A549 (cell line): Measurements from ENCODE around the gene CBX3.

Experiments used
- EP300 ChIP-seq, 2 experiments: fragments of >200 bp; sonication (Bioruptor Twin); formaldehyde crosslinking; IDR thresholded peaks; 2 replicates in 1 of 2; 3 replicates in 1 of 2; pipeline ENCODE4 v1.6.1; 2016 to 2017
- HOXA7 ChIP-seq: fragments of 250-450 bp; sonication (Bioruptor Pico); IDR thresholded peaks from 2 replicates; pipeline ENCODE4 v1.5.0; 2020; ENCODE audit warnings: mild to moderate bottlenecking, moderate library complexity
- JUN ChIP-seq, 2 experiments: fragments of >200 bp; sonication (Bioruptor Twin); formaldehyde crosslinking; IDR thresholded peaks; 2 replicates in 1 of 2; 3 replicates in 1 of 2; pipeline ENCODE4 v1.6.1; 2016 to 2017
- JUNB ChIP-seq: fragments of >200 bp; sonication (Bioruptor Twin); formaldehyde crosslinking; IDR thresholded peaks from 2 replicates; pipeline ENCODE4 v1.6.1; 2016
- KDM1A ChIP-seq: fragments of 200-600 bp; sonication (generic); IDR thresholded peaks from 2 replicates; pipeline ENCODE4 v1.6.1; 2016; ENCODE audit warnings: low read depth, mild to moderate bottlenecking
- MAFK ChIP-seq: fragments of 450-650 bp; IDR thresholded peaks from 2 replicates; pipeline ENCODE4 v1.6.1; 2014; ENCODE audit not compliant: partially characterized antibody
- POLR2A ChIP-seq: IDR thresholded peaks from 2 replicates; pipeline ENCODE4 v1.6.1; 2012; ENCODE audit warnings: mild to moderate bottlenecking, low read length
- RAD21 ChIP-seq, 2 experiments: fragments of >200 bp in 1 of 2; sonication (Bioruptor Twin) in 1 of 2; formaldehyde crosslinking in 1 of 2; IDR thresholded peaks in 1 of 2; conservative IDR thresholded peaks in 1 of 2; 2 replicates in 1 of 2; 3 replicates in 1 of 2; pipeline ENCODE4 v1.6.1; 2012 to 2018; ENCODE audit warnings: inconsistent platforms in 1 of 2
- TF ChIP-seq, protein P1 (sequence below): fragments of >200 bp; sonication (Bioruptor Twin); formaldehyde crosslinking; IDR thresholded peaks from 3 replicates; pipeline ENCODE4 v1.5.1; 2016
- TF ChIP-seq, protein P2 (sequence below): fragments of 200-600 bp; sonication (generic); IDR thresholded peaks from 2 replicates; pipeline ENCODE4 v1.6.1; 2016; ENCODE audit warnings: antibody characterized with exemption, mild to moderate bottlenecking, moderate library complexity
- TF ChIP-seq, protein P3 (sequence below): fragments of >200 bp; sonication (Bioruptor Twin); formaldehyde crosslinking; IDR thresholded peaks from 3 replicates; pipeline ENCODE4 v1.6.1; 2016
- TF ChIP-seq, protein P4 (sequence below): fragments of 450-650 bp; IDR thresholded peaks from 2 replicates; pipeline ENCODE4 v1.6.1; 2014; ENCODE audit warnings: antibody characterized with exemption
- TF ChIP-seq, protein P5 (sequence below): IDR thresholded peaks from 2 replicates; pipeline ENCODE4 v1.6.1; 2012

DNA sequence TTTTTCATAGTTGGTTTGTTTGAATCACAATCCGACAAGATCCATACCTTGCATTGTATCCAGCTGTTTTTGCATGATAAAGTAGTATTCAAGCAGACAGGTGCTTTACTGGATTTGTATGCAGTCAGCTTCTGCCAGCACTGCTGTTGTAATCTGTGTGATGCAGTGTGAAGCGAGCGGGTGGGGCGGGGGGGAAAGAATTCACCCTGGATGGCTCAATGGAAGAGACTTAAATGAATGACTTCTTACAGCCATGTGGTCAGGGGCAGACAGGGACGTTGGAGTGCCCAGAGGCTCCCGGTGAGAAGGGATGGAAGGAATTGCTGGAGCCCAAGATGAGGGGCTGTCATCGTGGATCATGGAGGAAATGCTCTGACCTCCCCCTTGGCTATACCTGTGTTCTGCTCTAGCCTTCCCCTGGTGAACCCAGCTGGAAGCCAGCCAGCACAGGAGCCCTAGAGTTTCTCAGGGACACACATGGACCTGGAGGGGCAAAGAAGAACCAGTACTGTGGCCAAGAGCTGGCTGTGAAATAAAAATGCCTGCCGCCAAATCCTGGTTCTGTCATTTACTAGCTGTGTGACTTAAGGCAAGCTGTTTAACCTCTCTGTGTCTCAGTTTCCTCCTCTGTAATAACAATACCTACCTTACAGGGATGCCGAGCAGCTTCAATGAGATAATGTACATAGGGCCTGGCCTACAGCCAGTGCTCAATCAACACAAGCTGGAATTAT lies 35.4 kb upstream of the CBX3 start:
- TF ChIP-seq EP300 (IDR thresholded peaks at IDR 0.05) (no peak), JUN (IDR thresholded peaks at IDR 0.05) (no peak), RAD21 (conservative IDR thresholded peaks at IDR 0.05 in 1 of 2, IDR thresholded peaks at IDR 0.05 in 1 of 2) (no peak), KDM1A (no peak), POLR2A (no peak), HOXA7 (CRISPR knock-in tag) (no peak), JUNB (no peak), MAFK (no peak)
- TF ChIP-seq, protein P1, sequence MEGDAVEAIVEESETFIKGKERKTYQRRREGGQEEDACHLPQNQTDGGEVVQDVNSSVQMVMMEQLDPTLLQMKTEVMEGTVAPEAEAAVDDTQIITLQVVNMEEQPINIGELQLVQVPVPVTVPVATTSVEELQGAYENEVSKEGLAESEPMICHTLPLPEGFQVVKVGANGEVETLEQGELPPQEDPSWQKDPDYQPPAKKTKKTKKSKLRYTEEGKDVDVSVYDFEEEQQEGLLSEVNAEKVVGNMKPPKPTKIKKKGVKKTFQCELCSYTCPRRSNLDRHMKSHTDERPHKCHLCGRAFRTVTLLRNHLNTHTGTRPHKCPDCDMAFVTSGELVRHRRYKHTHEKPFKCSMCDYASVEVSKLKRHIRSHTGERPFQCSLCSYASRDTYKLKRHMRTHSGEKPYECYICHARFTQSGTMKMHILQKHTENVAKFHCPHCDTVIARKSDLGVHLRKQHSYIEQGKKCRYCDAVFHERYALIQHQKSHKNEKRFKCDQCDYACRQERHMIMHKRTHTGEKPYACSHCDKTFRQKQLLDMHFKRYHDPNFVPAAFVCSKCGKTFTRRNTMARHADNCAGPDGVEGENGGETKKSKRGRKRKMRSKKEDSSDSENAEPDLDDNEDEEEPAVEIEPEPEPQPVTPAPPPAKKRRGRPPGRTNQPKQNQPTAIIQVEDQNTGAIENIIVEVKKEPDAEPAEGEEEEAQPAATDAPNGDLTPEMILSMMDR, result no peak
- TF ChIP-seq, protein P2, sequence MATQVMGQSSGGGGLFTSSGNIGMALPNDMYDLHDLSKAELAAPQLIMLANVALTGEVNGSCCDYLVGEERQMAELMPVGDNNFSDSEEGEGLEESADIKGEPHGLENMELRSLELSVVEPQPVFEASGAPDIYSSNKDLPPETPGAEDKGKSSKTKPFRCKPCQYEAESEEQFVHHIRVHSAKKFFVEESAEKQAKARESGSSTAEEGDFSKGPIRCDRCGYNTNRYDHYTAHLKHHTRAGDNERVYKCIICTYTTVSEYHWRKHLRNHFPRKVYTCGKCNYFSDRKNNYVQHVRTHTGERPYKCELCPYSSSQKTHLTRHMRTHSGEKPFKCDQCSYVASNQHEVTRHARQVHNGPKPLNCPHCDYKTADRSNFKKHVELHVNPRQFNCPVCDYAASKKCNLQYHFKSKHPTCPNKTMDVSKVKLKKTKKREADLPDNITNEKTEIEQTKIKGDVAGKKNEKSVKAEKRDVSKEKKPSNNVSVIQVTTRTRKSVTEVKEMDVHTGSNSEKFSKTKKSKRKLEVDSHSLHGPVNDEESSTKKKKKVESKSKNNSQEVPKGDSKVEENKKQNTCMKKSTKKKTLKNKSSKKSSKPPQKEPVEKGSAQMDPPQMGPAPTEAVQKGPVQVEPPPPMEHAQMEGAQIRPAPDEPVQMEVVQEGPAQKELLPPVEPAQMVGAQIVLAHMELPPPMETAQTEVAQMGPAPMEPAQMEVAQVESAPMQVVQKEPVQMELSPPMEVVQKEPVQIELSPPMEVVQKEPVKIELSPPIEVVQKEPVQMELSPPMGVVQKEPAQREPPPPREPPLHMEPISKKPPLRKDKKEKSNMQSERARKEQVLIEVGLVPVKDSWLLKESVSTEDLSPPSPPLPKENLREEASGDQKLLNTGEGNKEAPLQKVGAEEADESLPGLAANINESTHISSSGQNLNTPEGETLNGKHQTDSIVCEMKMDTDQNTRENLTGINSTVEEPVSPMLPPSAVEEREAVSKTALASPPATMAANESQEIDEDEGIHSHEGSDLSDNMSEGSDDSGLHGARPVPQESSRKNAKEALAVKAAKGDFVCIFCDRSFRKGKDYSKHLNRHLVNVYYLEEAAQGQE, result no peak
- TF ChIP-seq, protein P3, sequence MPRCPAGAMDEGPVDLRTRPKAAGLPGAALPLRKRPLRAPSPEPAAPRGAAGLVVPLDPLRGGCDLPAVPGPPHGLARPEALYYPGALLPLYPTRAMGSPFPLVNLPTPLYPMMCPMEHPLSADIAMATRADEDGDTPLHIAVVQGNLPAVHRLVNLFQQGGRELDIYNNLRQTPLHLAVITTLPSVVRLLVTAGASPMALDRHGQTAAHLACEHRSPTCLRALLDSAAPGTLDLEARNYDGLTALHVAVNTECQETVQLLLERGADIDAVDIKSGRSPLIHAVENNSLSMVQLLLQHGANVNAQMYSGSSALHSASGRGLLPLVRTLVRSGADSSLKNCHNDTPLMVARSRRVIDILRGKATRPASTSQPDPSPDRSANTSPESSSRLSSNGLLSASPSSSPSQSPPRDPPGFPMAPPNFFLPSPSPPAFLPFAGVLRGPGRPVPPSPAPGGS, result no peak
- TF ChIP-seq, protein P4, sequence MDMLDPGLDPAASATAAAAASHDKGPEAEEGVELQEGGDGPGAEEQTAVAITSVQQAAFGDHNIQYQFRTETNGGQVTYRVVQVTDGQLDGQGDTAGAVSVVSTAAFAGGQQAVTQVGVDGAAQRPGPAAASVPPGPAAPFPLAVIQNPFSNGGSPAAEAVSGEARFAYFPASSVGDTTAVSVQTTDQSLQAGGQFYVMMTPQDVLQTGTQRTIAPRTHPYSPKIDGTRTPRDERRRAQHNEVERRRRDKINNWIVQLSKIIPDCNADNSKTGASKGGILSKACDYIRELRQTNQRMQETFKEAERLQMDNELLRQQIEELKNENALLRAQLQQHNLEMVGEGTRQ, result no peak
- TF ChIP-seq, protein P5, sequence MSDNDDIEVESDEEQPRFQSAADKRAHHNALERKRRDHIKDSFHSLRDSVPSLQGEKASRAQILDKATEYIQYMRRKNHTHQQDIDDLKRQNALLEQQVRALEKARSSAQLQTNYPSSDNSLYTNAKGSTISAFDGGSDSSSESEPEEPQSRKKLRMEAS, result no peak
